WTC11 (cell line): ENCODE data around the gene NFIX. TPM values are rescaled to one million over a fixed set of nuclear protein-coding genes. Genes with fewer than 3 reads are reported as not detected.

Source experiments
- CBFB ChIP-seq: sonication (generic); formaldehyde crosslinking; IDR thresholded peaks from 2 replicates; pipeline ENCODE4 v1.8.1; 2022; ENCODE audit warnings: mild to moderate bottlenecking, low read depth, missing genetic modification reagents
- CREB1 ChIP-seq: sonication (generic); formaldehyde crosslinking; IDR thresholded peaks from 2 replicates; pipeline ENCODE4 v1.8.0; 2023; ENCODE audit warnings: mild to moderate bottlenecking, missing genetic modification reagents
- E2F5 ChIP-seq: sonication (generic); formaldehyde crosslinking; IDR thresholded peaks from 2 replicates; pipeline ENCODE4 v1.8.1; 2022; ENCODE audit warnings: mild to moderate bottlenecking, moderate library complexity, missing genetic modification reagents
- FOXP1 ChIP-seq: sonication (generic); formaldehyde crosslinking; IDR thresholded peaks from 2 replicates; pipeline ENCODE4 v1.8.0; 2022; ENCODE audit warnings: missing genetic modification reagents, mild to moderate bottlenecking, moderate library complexity, borderline replicate concordance
- IRF2 ChIP-seq: sonication (generic); formaldehyde crosslinking; IDR thresholded peaks from 2 replicates; pipeline ENCODE4 v1.8.0; 2022; ENCODE audit warnings: low read depth, missing genetic modification reagents, borderline replicate concordance
- NFYB ChIP-seq: sonication (generic); formaldehyde crosslinking; conservative IDR thresholded peaks from 2 replicates; pipeline ENCODE4 v1.8.0; 2022; ENCODE audit warnings: low read depth, missing genetic modification reagents
- NR1H2 ChIP-seq: sonication (generic); formaldehyde crosslinking; IDR thresholded peaks from 2 replicates; pipeline ENCODE4 v1.9.0; 2021; ENCODE audit warnings: mild to moderate bottlenecking, moderate library complexity, missing genetic modification reagents
- SP1 ChIP-seq: sonication (generic); formaldehyde crosslinking; conservative IDR thresholded peaks from 2 replicates; pipeline ENCODE4 v1.8.1; 2022; ENCODE audit warnings: missing genetic modification reagents
- ZBTB43 ChIP-seq: sonication (generic); formaldehyde crosslinking; IDR thresholded peaks from 2 replicates; pipeline ENCODE4 v1.8.1; 2023; ENCODE audit warnings: mild to moderate bottlenecking, missing genetic modification reagents
- ZNF232 ChIP-seq: sonication (generic); formaldehyde crosslinking; IDR thresholded peaks from 2 replicates; pipeline ENCODE4 v1.8.0; 2022; ENCODE audit warnings: mild to moderate bottlenecking, missing genetic modification reagents
- ZNF281 ChIP-seq: sonication (generic); formaldehyde crosslinking; IDR thresholded peaks from 2 replicates; pipeline ENCODE4 v1.8.0; 2023; ENCODE audit warnings: mild to moderate bottlenecking, missing genetic modification reagents
- ZNF423 ChIP-seq: fragments of 250-450 bp; sonication (Bioruptor Pico); IDR thresholded peaks from 2 replicates; pipeline ENCODE4 v2.1.2; 2022; ENCODE audit warnings: mild to moderate bottlenecking, moderate library complexity
- ZNF532 ChIP-seq: fragments of 250-450 bp; sonication (Bioruptor Pico); IDR thresholded peaks from 2 replicates; pipeline ENCODE4 v1.9.0; 2021; ENCODE audit warnings: mild to moderate bottlenecking, borderline replicate concordance
- total RNA-seq: library from RNA; stranded (reverse); gene quantifications from 3 replicates; pipeline ENCODE4 v1.2.3, GENCODE V29; 2021
- TF ChIP-seq, protein P1 (sequence below): sonication (generic); formaldehyde crosslinking; IDR thresholded peaks from 2 replicates; pipeline ENCODE4 v1.8.0; 2022; ENCODE audit warnings: missing genetic modification reagents
- TF ChIP-seq, protein P2 (sequence below): fragments of 250-450 bp; sonication (Bioruptor Pico); IDR thresholded peaks from 2 replicates; pipeline ENCODE4 v1.8.0; 2021; ENCODE audit warnings: mild to moderate bottlenecking

NFIX gene
- total RNA-seq, 1 experiment from 2014 or later: 1.4 TPM

DNA sequence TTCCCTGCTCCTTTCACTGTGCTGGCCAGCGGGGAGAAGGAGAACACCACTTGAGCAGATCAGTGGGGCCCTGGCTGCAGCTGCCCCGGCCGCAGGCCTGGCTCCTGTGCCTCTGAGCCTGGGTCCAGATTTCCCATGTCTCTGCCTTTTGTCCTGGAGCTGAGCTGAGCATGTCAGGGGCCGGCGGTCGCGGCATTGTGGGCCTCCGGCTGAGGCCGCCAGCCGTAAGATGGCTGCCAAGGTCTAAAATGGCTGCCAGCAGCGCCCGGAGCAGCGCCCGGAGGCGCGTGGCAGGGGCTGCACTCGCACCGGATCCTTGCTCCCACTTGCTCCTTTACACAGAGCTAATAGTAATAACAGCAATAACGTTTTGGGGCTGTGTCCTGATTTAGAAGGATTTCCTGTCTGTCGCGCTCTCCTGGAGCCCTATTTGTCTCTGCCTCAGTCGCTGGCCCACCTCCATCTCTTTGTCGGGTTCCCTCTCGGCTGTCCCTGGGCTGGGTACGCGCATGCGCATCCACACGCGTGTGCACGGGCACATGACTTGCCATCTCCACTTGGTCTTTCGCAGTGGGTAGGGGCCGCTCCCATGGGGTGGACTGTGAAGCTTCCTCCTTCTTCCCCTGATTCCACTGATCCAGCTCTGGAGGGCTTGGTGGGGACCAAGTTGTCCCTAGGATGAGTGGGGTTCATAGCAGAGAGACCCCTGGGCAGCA, 75.3 kb downstream of the NFIX start (continued):
- TF ChIP-seq, protein P1, sequence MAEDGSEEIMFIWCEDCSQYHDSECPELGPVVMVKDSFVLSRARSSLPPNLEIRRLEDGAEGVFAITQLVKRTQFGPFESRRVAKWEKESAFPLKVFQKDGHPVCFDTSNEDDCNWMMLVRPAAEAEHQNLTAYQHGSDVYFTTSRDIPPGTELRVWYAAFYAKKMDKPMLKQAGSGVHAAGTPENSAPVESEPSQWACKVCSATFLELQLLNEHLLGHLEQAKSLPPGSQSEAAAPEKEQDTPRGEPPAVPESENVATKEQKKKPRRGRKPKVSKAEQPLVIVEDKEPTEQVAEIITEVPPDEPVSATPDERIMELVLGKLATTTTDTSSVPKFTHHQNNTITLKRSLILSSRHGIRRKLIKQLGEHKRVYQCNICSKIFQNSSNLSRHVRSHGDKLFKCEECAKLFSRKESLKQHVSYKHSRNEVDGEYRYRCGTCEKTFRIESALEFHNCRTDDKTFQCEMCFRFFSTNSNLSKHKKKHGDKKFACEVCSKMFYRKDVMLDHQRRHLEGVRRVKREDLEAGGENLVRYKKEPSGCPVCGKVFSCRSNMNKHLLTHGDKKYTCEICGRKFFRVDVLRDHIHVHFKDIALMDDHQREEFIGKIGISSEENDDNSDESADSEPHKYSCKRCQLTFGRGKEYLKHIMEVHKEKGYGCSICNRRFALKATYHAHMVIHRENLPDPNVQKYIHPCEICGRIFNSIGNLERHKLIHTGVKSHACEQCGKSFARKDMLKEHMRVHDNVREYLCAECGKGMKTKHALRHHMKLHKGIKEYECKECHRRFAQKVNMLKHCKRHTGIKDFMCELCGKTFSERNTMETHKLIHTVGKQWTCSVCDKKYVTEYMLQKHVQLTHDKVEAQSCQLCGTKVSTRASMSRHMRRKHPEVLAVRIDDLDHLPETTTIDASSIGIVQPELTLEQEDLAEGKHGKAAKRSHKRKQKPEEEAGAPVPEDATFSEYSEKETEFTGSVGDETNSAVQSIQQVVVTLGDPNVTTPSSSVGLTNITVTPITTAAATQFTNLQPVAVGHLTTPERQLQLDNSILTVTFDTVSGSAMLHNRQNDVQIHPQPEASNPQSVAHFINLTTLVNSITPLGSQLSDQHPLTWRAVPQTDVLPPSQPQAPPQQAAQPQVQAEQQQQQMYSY (CRISPR knock-in tag): no peak
- TF ChIP-seq IRF2 (CRISPR knock-in tag) (no peak), ZNF532 (CRISPR knock-in tag) (no peak), CBFB (CRISPR knock-in tag) (no peak), ZNF281 (CRISPR knock-in tag) (no peak), ZNF423 (CRISPR knock-in tag) (no peak), E2F5 (CRISPR knock-in tag) (no peak), ZBTB43 (CRISPR knock-in tag) (no peak), FOXP1 (CRISPR knock-in tag) (no peak), SP1 (no peak), NR1H2 (no peak), ZNF232 (no peak), CREB1 (CRISPR knock-in tag) (no peak), NFYB (CRISPR knock-in tag) (no peak)
- TF ChIP-seq, protein P2, sequence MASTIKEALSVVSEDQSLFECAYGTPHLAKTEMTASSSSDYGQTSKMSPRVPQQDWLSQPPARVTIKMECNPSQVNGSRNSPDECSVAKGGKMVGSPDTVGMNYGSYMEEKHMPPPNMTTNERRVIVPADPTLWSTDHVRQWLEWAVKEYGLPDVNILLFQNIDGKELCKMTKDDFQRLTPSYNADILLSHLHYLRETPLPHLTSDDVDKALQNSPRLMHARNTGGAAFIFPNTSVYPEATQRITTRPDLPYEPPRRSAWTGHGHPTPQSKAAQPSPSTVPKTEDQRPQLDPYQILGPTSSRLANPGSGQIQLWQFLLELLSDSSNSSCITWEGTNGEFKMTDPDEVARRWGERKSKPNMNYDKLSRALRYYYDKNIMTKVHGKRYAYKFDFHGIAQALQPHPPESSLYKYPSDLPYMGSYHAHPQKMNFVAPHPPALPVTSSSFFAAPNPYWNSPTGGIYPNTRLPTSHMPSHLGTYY: no peak
